K562 (cell line): Measurements from ENCODE around the gene HK1. TPM values are rescaled to one million over a fixed set of nuclear protein-coding genes. Genes with fewer than 3 reads are reported as not detected.

Experiments used
- E2F8 ChIP-seq: fragments of 450-650 bp; IDR thresholded peaks from 2 replicates; pipeline ENCODE4 v1.7.1; 2018; ENCODE audit warnings: mild to moderate bottlenecking, low read depth; ENCODE audit not compliant: partially characterized antibody
- MNT ChIP-seq, 2 experiments: fragments of 450-650 bp; conservative IDR thresholded peaks; 2 replicates each; pipeline ENCODE4 v1.6.1; 2017; ENCODE audit warnings: mild to moderate bottlenecking in 2 of 2, moderate library complexity in 2 of 2
- RFX1 ChIP-seq: fragments of 450-650 bp; IDR thresholded peaks from 2 replicates; pipeline ENCODE4 v1.6.1; 2016; ENCODE audit warnings: mild to moderate bottlenecking, moderate library complexity
- SMAD2 ChIP-seq: fragments of 150-350 bp; IDR thresholded peaks from 2 replicates; pipeline ENCODE4 v1.6.1; 2014; ENCODE audit warnings: low read depth, mild to moderate bottlenecking, low read length
- SMARCB1 ChIP-seq: IDR thresholded peaks from 2 replicates; pipeline ENCODE4 v1.6.1; 2011; ENCODE audit warnings: improper control_type of control experiment, low read depth; ENCODE audit not compliant: insufficient read length
- TARDBP ChIP-seq: fragments of 450-650 bp; IDR thresholded peaks from 2 replicates; pipeline ENCODE4 v1.6.1; 2016
- ZBTB40 ChIP-seq, 2 experiments: fragments of 450-650 bp in 1 of 2; sonication (generic) in 1 of 2; formaldehyde crosslinking in 1 of 2; IDR thresholded peaks; 2 replicates each; pipeline versions ENCODE4 v1.7.1 to v1.9.0; 2016 to 2022; ENCODE audit warnings: inconsistent platforms in 1 of 2, mild to moderate bottlenecking in 1 of 2, missing genetic modification reagents in 1 of 2
- ZNF592 ChIP-seq: fragments of 450-650 bp; IDR thresholded peaks from 2 replicates; pipeline ENCODE4 v1.6.1; 2017; ENCODE audit warnings: antibody characterized with exemption, mild to moderate bottlenecking
- polyA plus RNA-seq, 8 experiments: library from polyadenylated mRNA; depleted of rRNA in 4 of 8; stranded (reverse) in 5 of 8; unstranded in 3 of 8; fragments of >200 nt; fragmentation: Nextera tagmentation in 2 of 8; fragmentation: Illumina TruSeq in 1 of 8; extraction: Ambion mirVana in 2 of 8; extraction: Trizol in 1 of 8; gene quantifications; 2 replicates each; pipeline versions ENCODE4 v1.2.1 to v1.2.3, GENCODE V29; 2011 to 2014; ENCODE audit warnings: inconsistent platforms in 1 of 8, missing spikeins in 1 of 8
- total RNA-seq, 7 experiments: library from RNA; depleted of rRNA in 6 of 7; stranded (reverse); fragments of >200 nt in 6 of 7; fragmentation: Illumina TruSeq in 2 of 7; extraction: Trizol in 2 of 7; gene quantifications; 2 replicates each; pipeline versions ENCODE4 v1.2.1 to v1.2.3, GENCODE V29; 2011 to 2021; ENCODE audit warnings: low replicate concordance in 1 of 7

The HK1 gene
- total and polyA plus RNA-seq, 9 of the 15 experiments (the other 6 are each of a cell fraction or from before 2014, with no cell fraction given) = 29.2 to 444 (median 193) TPM

- TF ChIP-seq E2F8 = peak; percentile 7
- no peak for TF ChIP-seq RFX1
- TF ChIP-seq TARDBP = no peak
- peak; percentile 9 for TF ChIP-seq ZBTB40 (IDR thresholded peaks at IDR 0.05)
- TF ChIP-seq ZBTB40 (CRISPR knock-in tag; IDR thresholded peaks at IDR 0.05) = no peak
- peak; percentile 16 for TF ChIP-seq SMARCB1
- TF ChIP-seq MNT (conservative IDR thresholded peaks at IDR 0.05) = no peak
- TF ChIP-seq SMAD2 = no peak
- no peak for TF ChIP-seq ZNF592
Observed at GRCh38 chr10:69316313-69317059, 38.2 kb downstream of the HK1 start (continued).
